K562 (cell line): Measurements from ENCODE around the gene BTBD10. TPM values are rescaled to one million over a fixed set of nuclear protein-coding genes. Genes with fewer than 3 reads are reported as not detected.

ENCODE experiments used
- ATF7 ChIP-seq: fragments of 450-650 bp; IDR thresholded peaks from 2 replicates; pipeline ENCODE4 v1.7.1; 2014; ENCODE audit warnings: mild to moderate bottlenecking, moderate library complexity
- BRF2 ChIP-seq: IDR thresholded peaks from 3 replicates; pipeline ENCODE4 v1.6.1; 2011; ENCODE audit warnings: borderline replicate concordance, mild to moderate bottlenecking; ENCODE audit not compliant: insufficient read length, insufficient read depth
- C11orf30 ChIP-seq: fragments of 450-650 bp; IDR thresholded peaks from 2 replicates; pipeline ENCODE4 v1.6.1; 2016; ENCODE audit warnings: low read depth, mild to moderate bottlenecking
- CC2D1A ChIP-seq: fragments of 450-650 bp; IDR thresholded peaks from 2 replicates; pipeline ENCODE4 v1.6.1; 2017; ENCODE audit warnings: mild to moderate bottlenecking
- FOXK1 ChIP-seq: sonication (generic); formaldehyde crosslinking; IDR thresholded peaks from 2 replicates; pipeline ENCODE4 v1.8.0; 2022; ENCODE audit warnings: missing genetic modification reagents, mild to moderate bottlenecking, borderline replicate concordance
- FUS ChIP-seq: fragments of 200-400 bp; formaldehyde crosslinking; optimal IDR thresholded peaks from 2 replicates; pipeline ENCODE3; 2017; ENCODE audit warnings: low read depth, low read length
- GABPB2 ChIP-seq: fragments of 250-450 bp; sonication (Bioruptor Pico); conservative IDR thresholded peaks from 2 replicates; pipeline ENCODE4 v1.5.1; 2021; ENCODE audit warnings: mild to moderate bottlenecking
- HMBOX1 ChIP-seq: sonication (generic); IDR thresholded peaks from 2 replicates; pipeline ENCODE4 v1.6.1; 2016
- NCOA4 ChIP-seq: fragments of 450-650 bp; IDR thresholded peaks from 2 replicates; pipeline ENCODE4 v1.6.1; 2018; ENCODE audit warnings: mild to moderate bottlenecking; ENCODE audit not compliant: partially characterized antibody
- NFIX ChIP-seq: fragments of 250-450 bp; sonication (Bioruptor Pico); IDR thresholded peaks from 2 replicates; pipeline ENCODE4 v1.4.0; 2020; ENCODE audit warnings: low read depth, mild to moderate bottlenecking, moderate library complexity
- POLR2H ChIP-seq: IDR thresholded peaks from 2 replicates; pipeline ENCODE4 v1.6.1; 2016; ENCODE audit warnings: missing genetic modification characterization, low read depth, mild to moderate bottlenecking, control low read depth, missing compliant biosample characterization, moderate library complexity
- RBM17 ChIP-seq: fragments of 200-400 bp; formaldehyde crosslinking; IDR thresholded peaks from 2 replicates; pipeline ENCODE4 v1.6.1; 2017; ENCODE audit warnings: low read depth, mild to moderate bottlenecking, low read length, borderline replicate concordance
- RBM39 ChIP-seq: fragments of 200-400 bp; formaldehyde crosslinking; optimal IDR thresholded peaks from 2 replicates; pipeline ENCODE3; 2018; ENCODE audit warnings: low read depth, low read length
- RERE ChIP-seq: sonication (generic); formaldehyde crosslinking; IDR thresholded peaks from 2 replicates; pipeline ENCODE4 v1.8.0; 2023; ENCODE audit warnings: missing genetic modification reagents, mild to moderate bottlenecking, borderline replicate concordance
- SREBF2 ChIP-seq: sonication (generic); formaldehyde crosslinking; IDR thresholded peaks from 2 replicates; pipeline ENCODE4 v1.4.0; 2020; ENCODE audit warnings: mild to moderate bottlenecking, missing genetic modification reagents
- ZFP36 ChIP-seq: fragments of 150-350 bp; IDR thresholded peaks from 2 replicates; pipeline ENCODE4 v1.6.1; 2018; ENCODE audit warnings: low read length, low read depth; ENCODE audit not compliant: partially characterized antibody
- ZNF277 ChIP-seq: fragments of 250-450 bp; sonication (Bioruptor Pico); IDR thresholded peaks from 2 replicates; pipeline ENCODE4 v1.8.0; 2022; ENCODE audit warnings: inconsistent platforms, mild to moderate bottlenecking, moderate library complexity, borderline replicate concordance
- ZNF512 ChIP-seq: IDR thresholded peaks from 2 replicates; pipeline ENCODE4 v1.6.1; 2016; ENCODE audit warnings: missing genetic modification characterization, missing compliant biosample characterization
- polyA plus RNA-seq, 8 experiments: library from polyadenylated mRNA; depleted of rRNA in 4 of 8; stranded (reverse) in 5 of 8; unstranded in 3 of 8; fragments of >200 nt; fragmentation: Nextera tagmentation in 2 of 8; fragmentation: Illumina TruSeq in 1 of 8; extraction: Ambion mirVana in 2 of 8; extraction: Trizol in 1 of 8; gene quantifications; 2 replicates each; pipeline versions ENCODE4 v1.2.1 to v1.2.3, GENCODE V29; 2011 to 2014; ENCODE audit warnings: inconsistent platforms in 1 of 8, missing spikeins in 1 of 8
- total RNA-seq, 7 experiments: library from RNA; depleted of rRNA in 6 of 7; stranded (reverse); fragments of >200 nt in 6 of 7; fragmentation: Illumina TruSeq in 2 of 7; extraction: Trizol in 2 of 7; gene quantifications; 2 replicates each; pipeline versions ENCODE4 v1.2.1 to v1.2.3, GENCODE V29; 2011 to 2021; ENCODE audit warnings: low replicate concordance in 1 of 7

Gene BTBD10
- total and polyA plus RNA-seq, 9 of the 15 experiments (the other 6 are each of a cell fraction or from before 2014, with no cell fraction given), result 11.6 to 22.8 (median 16.3) TPM

GRCh38 chr11:13338427-13339069 is 124.5 kb downstream of the BTBD10 start (continued):
- TF ChIP-seq BRF2 (no peak), ZNF277 (CRISPR knock-in tag) (no peak), NCOA4 (no peak), FOXK1 (CRISPR knock-in tag) (no peak), HMBOX1 (peak; percentile 61; the same call in 1 of the 2 replicates), CC2D1A (no peak), RBM17 (no peak), NFIX (CRISPR knock-in tag) (no peak), FUS (no peak), ATF7 (peak; percentile 60; the same call in 1 of the 2 replicates), RERE (no peak), RBM39 (no peak), ZNF512 (tag) (no peak), SREBF2 (CRISPR knock-in tag) (no peak), POLR2H (tag) (no peak), C11orf30 (peak; percentile 86), GABPB2 (CRISPR knock-in tag) (no peak), ZFP36 (peak; percentile 82)
